Pericardium fibroblast (primary cell): ENCODE measurements around the gene MRPS12. TPM values are rescaled to one million over a fixed set of nuclear protein-coding genes. Genes with fewer than 3 reads are reported as not detected.

Source experiments
- total RNA-seq: library from RNA; depleted of rRNA; stranded (reverse); fragments of >200 nt; gene quantifications from 2 replicates; pipeline ENCODE4 v1.2.3, GENCODE V29; 2015

The MRPS12 gene
- total RNA-seq = 47.1 and 50.9 TPM in 2 replicates

GRCh38 chr19:38930776-38931520 lies at the start of gene MRPS12:
Gene MRPS12 (plus strand): TSS chr19:38930944. CDS start chr19:38931295, 351 bp downstream.

GRCh38 chr19:38899447-38900201 lies 31.1 kb upstream of the MRPS12 start, which contains the start of the genes NFKBIB and SIRT2:
Gene NFKBIB (plus strand): TSS chr19:38899969. CDS start chr19:38900033, 64 bp downstream.
Gene SIRT2 (minus strand): TSS chr19:38899618. CDS start chr19:38899521, 97 bp downstream.

DNA sequence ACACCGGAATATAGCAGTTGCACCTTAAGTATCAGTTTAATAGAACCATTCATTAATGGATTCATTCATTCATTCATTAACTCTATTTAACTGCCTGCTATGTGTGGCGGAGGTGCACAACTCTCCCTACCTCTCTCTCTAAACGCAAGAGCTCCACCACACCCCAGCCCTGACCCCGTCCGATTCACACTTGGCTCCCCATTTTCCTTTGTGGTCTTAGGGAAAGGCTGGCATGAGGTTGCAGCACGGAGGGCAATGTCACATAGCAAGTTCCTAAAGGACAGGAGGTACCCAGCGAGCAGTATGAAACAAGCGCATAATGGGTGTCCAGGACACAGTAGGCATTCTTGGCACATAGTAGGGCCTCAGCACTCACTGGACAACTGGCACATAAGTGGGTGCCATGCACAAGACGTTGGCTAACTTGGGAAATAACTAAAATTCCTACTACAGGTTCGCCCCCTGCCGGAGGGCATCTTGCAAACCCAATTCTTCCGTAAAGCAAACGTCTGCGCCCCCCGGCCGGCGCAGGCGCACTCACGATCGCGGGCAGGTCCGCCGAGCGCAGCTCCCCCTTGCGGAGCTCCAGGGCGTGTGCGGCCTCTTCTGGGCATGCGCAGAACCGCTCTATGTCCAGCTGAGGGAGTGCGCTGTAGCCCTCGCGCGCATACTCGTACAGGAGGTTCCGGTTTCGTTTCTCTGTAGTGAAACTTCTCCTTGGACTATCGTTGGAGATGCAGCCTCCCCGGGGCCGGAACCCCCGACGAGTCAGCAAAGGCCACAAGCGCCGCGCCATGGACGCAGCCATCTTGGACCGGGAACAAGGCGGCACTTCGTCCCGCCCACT lies 592 bp upstream of the MRPS12 start, which contains the start of gene SARS2:
SARS2 (minus strand) TSS at position 835 of the 847 bp plus-strand sequence; CDS start at position 808, 27 bp downstream.

DNA sequence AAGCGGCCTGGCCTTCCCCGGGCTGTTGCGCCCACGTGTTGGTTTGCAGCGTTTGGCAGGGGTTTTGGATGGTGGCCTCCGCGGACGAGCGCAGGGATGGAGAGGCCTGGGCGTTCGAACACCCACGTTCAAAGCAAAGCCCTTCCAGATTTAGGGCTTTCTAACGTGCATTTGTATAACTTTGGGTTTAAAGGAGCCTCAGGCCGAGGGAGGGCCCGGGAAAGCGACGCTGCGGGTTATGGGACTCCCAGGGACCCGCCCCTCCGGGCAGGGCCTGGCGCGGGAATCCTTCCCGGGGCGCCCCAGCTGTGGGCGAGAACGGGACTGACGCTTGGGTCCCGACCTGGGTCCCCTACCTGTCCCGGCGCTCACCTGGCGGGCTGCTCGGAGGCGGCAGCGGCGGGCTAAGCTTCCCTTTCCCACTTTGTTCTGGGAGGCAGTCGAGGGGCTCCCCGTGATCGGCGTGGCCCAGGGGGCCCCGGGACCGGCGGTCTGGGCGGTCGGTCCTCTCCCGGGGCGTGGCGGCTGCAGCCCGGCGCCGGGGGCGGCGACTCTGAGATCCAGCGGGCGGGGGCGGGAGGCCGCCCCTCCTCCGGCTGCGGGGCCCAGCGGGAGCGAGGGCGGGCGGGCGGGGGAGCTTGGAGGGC lies 44.6 kb downstream of the MRPS12 start, which contains the start of gene FBXO17:
FBXO17 (minus strand) TSS at position 529 of the 647 bp plus-strand sequence. CDS start 25,423 bp downstream, outside the sequence.

Other genes with a start within 250 kb of the MRPS12 start
- gene CAPN12, start 186.5 kb upstream of the MRPS12 start, total RNA-seq = 0.12 TPM in 1 of 2 replicates, not detected in the other
- gene LGALS7, start 157.4 kb upstream of the MRPS12 start, total RNA-seq = not detected in 2 replicates
- gene LGALS7B, start 141.7 kb upstream of the MRPS12 start, total RNA-seq = not detected in 2 replicates
- gene LGALS4, start 118.0 kb upstream of the MRPS12 start, total RNA-seq = 0.09 TPM in 1 of 2 replicates, not detected in the other
- gene ECH1, start 99.2 kb upstream of the MRPS12 start, total RNA-seq = 56.6 and 64.7 TPM in 2 replicates
- gene HNRNPL, start 81.0 kb upstream of the MRPS12 start, total RNA-seq = 144 and 168 TPM in 2 replicates
- 1.5 and 1.7 TPM in 2 replicates for gene RINL, start 52.7 kb upstream of the MRPS12 start, total RNA-seq
- gene SIRT2, start 31.3 kb upstream of the MRPS12 start, total RNA-seq = 78.3 and 82.9 TPM in 2 replicates
- gene NFKBIB, start 31.0 kb upstream of the MRPS12 start, total RNA-seq = 12.3 and 14.4 TPM in 2 replicates
- gene CCER2, start 18.8 kb upstream of the MRPS12 start, total RNA-seq = not detected in 2 replicates
- 27.0 and 32.9 TPM in 2 replicates for gene SARS2, start 181 bp upstream of the MRPS12 start, total RNA-seq
- gene FBXO17, start 44.8 kb downstream of the MRPS12 start, total RNA-seq = 42.8 and 55.4 TPM in 2 replicates
- gene FBXO27, start 101.6 kb downstream of the MRPS12 start, total RNA-seq = 1.5 and 4.6 TPM in 2 replicates
- not detected in 2 replicates for gene ACP7, start 153.4 kb downstream of the MRPS12 start, total RNA-seq
- 8.2 and 9.0 TPM in 2 replicates for gene PAK4, start 194.8 kb downstream of the MRPS12 start, total RNA-seq